ENCODE measurements around the gene STK32A. TPM values are rescaled to one million over a fixed set of nuclear protein-coding genes. Genes with fewer than 3 reads are reported as not detected.

Gene STK32A
- total RNA-seq, 1 donor from 2014 or later: 5.3 TPM

- no peak for DNase-seq
Observed at GRCh38 chr5:147426640-147427327, 192.0 kb downstream of the STK32A start.

GRCh38 chr5:147427521-147428401, 192.9 kb downstream of the STK32A start:
- no peak for DNase-seq

GRCh38 chr5:147430628-147431027, 195.8 kb downstream of the STK32A start:
- DNase-seq: no peak

GRCh38 chr5:147431586-147431985, 196.8 kb downstream of the STK32A start:
- DNase-seq: no peak

GRCh38 chr5:147432323-147432722, 197.5 kb downstream of the STK32A start:
- DNase-seq: no peak

GRCh38 chr5:147434049-147434448, 199.2 kb downstream of the STK32A start:
- no peak for DNase-seq

- DNase-seq: no peak
Observed at GRCh38 chr5:147436596-147436995, 201.8 kb downstream of the STK32A start.

GRCh38 chr5:147437161-147437596, 202.4 kb downstream of the STK32A start:
- DNase-seq: no peak

Small RNA genes lying within 50 kb of the gene (small RNA-seq; reads per million reads assigned to genes)
- not detected for gene AC011373.1

All from occipital lobe (tissue), 3 donors.